ENCODE measurements around the gene INSIG1. TPM values are rescaled to one million over a fixed set of nuclear protein-coding genes. Genes with fewer than 3 reads are reported as not detected.

Gene INSIG1
- polyA plus RNA-seq, 3 donors = 37.1 to 85.6 (median 39.6) TPM

DNA sequence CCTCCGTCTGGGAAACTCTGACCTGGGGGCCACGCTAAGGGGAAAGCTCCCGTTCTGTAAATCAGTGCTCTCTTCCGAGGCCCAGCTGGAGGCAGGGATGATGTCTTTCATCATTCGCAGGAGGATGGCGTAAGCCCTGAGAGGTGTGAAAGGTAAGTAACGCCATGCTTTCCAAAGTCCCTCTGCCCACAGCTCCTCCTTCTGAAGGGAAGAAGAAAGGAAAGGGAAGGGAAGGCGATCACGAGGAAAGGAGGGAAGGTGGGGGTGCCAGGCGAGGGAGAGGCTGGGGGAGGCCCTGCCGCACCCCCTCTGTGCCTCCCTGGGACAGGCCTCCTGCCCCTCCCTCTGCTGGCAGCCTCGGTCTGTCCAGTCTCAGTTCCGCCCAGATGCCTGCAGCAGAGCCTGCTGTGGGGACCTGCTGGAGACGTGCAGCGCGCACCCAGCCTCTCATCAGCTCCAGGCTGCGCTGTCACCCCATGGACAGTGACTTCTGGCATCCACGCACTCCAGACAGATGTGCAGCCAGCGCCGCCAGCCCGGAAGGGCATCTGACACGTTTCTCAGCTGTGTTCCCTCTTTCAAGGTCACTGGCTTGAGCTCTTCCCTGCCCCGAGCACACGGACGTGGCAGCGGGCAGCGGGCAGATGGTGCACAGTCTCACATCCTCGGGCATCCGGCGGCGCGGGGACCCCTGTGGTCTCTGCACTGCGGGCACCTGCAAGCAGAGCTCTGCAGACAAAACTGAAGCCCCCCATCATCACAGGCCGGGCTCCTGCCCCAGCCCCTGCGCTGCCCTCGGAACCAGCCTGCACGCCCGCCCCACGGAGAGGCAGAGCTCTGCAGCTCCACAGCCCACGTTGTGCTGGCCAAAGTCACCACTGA, 60.6 kb downstream of the INSIG1 start:
- Histone ChIP-seq H3K4me3 (replicated peaks in 1 of 3; ENCODE audit: low read depth in 2 of 3, low read length in 3 of 3) (peak overlapping the region in 1 of 3 experiments; percentile 48), H4K20me1 (ENCODE audit: insufficient read depth, low read length) (no peaks in the 10 kb centered on the region), H3K36me3 (replicated peaks in 1 of 2; ENCODE audit: control insufficient read depth in 1 of 2, insufficient read depth in 2 of 2, low read length in 2 of 2) (no peaks in the 10 kb centered on the region), H3K9ac (ENCODE audit: insufficient read depth, low read length, poor library complexity, severe bottlenecking) (peak overlapping the region; percentile 46), H3K9me3 (replicated peaks in 1 of 2; ENCODE audit: control insufficient read depth in 1 of 2, insufficient read depth in 1 of 2, low read length in 2 of 2) (no peaks in the 10 kb centered on the region), H3K4me1 (ENCODE audit: control insufficient read depth in 1 of 2, insufficient read depth in 2 of 2, low read length in 2 of 2) (peaks cover 51 to 60% of the 10 kb centered on the region in 2 donors), H3K27me3 (ENCODE audit: control insufficient read depth in 2 of 2, insufficient read depth in 2 of 2, low read length in 2 of 2) (peaks cover 0 to 1% of the 10 kb centered on the region in 2 donors), H3K4me2 (replicated peaks; ENCODE audit: extremely low read depth, low read length, poor library complexity, severe bottlenecking) (peak overlapping the region; percentile 64), H3K79me2 (ENCODE audit: insufficient read depth, low read length) (no peaks in the 10 kb centered on the region), H2AFZ (ENCODE audit: insufficient read depth, low read depth, low read length, poor library complexity, severe bottlenecking) (peak overlapping the region; percentile 64), H3K27ac (ENCODE audit: low read depth in 1 of 2, low read length in 2 of 2) (peak overlapping the region; percentile 83 to 87)
- H3K27ac Mint-ChIP-seq = peak overlapping the region; percentile 87 to 97 (median 94)
- H3K4me1 Mint-ChIP-seq = peaks cover 51% of the 10 kb centered on the region
- H3K36me3 Mint-ChIP-seq = no peaks in the 10 kb centered on the region
- peaks cover 0 to 9% (median 2%) of the 10 kb centered on the region in 7 donors for H3K9me3 Mint-ChIP-seq
- DNase-seq = peak in 2 of 3 donors; percentile 42 to 56
- H3K4me3 Mint-ChIP-seq = peak overlapping the region; percentile 69 to 84
- 73% methylated on average over 31 of the region's 40 CpGs for WGBS (ENCODE audit: insufficient coverage)
- peaks cover 3 to 8% (median 3%) of the 10 kb centered on the region in 3 donors for H3K27me3 Mint-ChIP-seq (ENCODE audit: low read depth in 3 of 3)
- TF ChIP-seq, protein P1, sequence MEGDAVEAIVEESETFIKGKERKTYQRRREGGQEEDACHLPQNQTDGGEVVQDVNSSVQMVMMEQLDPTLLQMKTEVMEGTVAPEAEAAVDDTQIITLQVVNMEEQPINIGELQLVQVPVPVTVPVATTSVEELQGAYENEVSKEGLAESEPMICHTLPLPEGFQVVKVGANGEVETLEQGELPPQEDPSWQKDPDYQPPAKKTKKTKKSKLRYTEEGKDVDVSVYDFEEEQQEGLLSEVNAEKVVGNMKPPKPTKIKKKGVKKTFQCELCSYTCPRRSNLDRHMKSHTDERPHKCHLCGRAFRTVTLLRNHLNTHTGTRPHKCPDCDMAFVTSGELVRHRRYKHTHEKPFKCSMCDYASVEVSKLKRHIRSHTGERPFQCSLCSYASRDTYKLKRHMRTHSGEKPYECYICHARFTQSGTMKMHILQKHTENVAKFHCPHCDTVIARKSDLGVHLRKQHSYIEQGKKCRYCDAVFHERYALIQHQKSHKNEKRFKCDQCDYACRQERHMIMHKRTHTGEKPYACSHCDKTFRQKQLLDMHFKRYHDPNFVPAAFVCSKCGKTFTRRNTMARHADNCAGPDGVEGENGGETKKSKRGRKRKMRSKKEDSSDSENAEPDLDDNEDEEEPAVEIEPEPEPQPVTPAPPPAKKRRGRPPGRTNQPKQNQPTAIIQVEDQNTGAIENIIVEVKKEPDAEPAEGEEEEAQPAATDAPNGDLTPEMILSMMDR (IDR thresholded peaks at IDR 0.05) = no peak
- intact Hi-C loops (cut with micrococcal nuclease) = loop anchor here in 1 of 2 donors (5.0 kb wide), 2 partner anchors 66 to 151 kb away; no protein-coding TSS in a partner anchor

DNA sequence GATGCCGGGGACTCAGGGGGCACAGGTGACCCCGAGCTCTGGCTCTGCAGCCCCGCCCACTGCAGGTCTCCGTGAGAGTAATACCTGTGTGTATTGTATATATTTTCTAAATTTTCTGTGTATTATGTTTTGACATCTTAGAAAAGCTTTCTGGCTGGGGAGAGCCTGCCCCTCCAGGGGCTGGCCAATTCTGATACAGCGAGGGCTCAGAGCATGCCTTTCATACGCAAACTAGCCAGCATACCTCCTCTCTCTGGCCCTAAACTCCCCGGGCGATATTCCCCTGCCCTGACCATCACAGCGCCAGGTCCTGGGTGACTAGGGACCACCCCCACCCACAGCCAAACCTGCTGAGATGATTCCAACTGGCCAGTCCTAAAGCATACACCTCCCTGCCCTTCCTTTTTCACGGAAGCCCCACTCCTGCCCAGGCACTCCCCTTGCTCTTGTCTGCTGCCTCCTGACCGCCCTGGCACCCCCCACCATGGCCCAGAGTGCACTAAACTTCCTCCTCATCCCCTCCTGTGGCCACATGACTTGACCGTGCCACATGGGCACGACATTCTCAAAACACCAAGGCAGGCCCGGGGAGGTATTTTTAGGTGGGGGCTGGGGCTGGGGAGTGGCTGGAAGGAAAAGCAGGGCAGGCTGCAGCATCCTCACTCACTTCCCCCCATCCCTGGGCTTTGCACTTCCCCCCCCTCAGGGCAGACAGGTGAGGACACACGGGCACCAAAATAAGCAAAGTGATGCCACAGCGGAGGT, 61.5 kb downstream of the INSIG1 start:
- no peaks in the 10 kb centered on the region for H4K20me1 ChIP-seq (ENCODE audit: insufficient read depth, low read length)
- H3K27me3 ChIP-seq (ENCODE audit: control insufficient read depth in 2 of 2, insufficient read depth in 2 of 2, low read length in 2 of 2) = no peaks in the 10 kb centered on the region
- H3K79me2 ChIP-seq (ENCODE audit: insufficient read depth, low read length) = no peaks in the 10 kb centered on the region
- H3K9me3 ChIP-seq (replicated peaks in 1 of 2; ENCODE audit: control insufficient read depth in 1 of 2, insufficient read depth in 1 of 2, low read length in 2 of 2) = no peaks in the 10 kb centered on the region
- Mint-ChIP-seq H3K9me3 (peaks cover 0 to 9% (median 3%) of the 10 kb centered on the region in 7 donors), H3K4me3 (no peak overlapping the region), H3K27me3 (ENCODE audit: low read depth in 3 of 3) (peaks cover 3 to 9% (median 4%) of the 10 kb centered on the region in 3 donors), H3K4me1 (peaks cover 58% of the 10 kb centered on the region), H3K36me3 (no peaks in the 10 kb centered on the region), H3K27ac (peak overlapping the region in 3 of 7 donors; percentile 2 to 53 (median 43))
- H3K9ac ChIP-seq (ENCODE audit: insufficient read depth, low read length, poor library complexity, severe bottlenecking) = no peak overlapping the region
- H3K27ac ChIP-seq (ENCODE audit: low read depth in 1 of 2, low read length in 2 of 2) = no peak overlapping the region
- peaks cover 51 to 69% of the 10 kb centered on the region in 2 donors for H3K4me1 ChIP-seq (ENCODE audit: control insufficient read depth in 1 of 2, insufficient read depth in 2 of 2, low read length in 2 of 2)
- DNase-seq = no peak
- H2AFZ ChIP-seq (ENCODE audit: insufficient read depth, low read depth, low read length, poor library complexity, severe bottlenecking) = no peak overlapping the region
- H3K4me3 ChIP-seq (replicated peaks in 1 of 3; ENCODE audit: low read depth in 2 of 3, low read length in 3 of 3) = no peak overlapping the region
- TF ChIP-seq, protein P1 (IDR thresholded peaks at IDR 0.05) = no peak
- 65% methylated on average over 10 of the region's 16 CpGs for WGBS (ENCODE audit: insufficient coverage)
- intact Hi-C loops (cut with micrococcal nuclease) = loop anchor here in 1 of 2 donors (5.0 kb wide), 2 partner anchors 67 to 152 kb away; no protein-coding TSS in a partner anchor
- H3K4me2 ChIP-seq (replicated peaks; ENCODE audit: extremely low read depth, low read length, poor library complexity, severe bottlenecking) = peak overlapping the region; percentile 64
- H3K36me3 ChIP-seq (replicated peaks in 1 of 2; ENCODE audit: control insufficient read depth in 1 of 2, insufficient read depth in 2 of 2, low read length in 2 of 2) = no peaks in the 10 kb centered on the region

All from CD14-positive monocyte (primary cell).